ENCODE measurements around the gene HS6ST3.
"Not testable (repeated sequence)": the region's sequence is repeated elsewhere in the genome, so short reads cannot be mapped to it uniquely, and the experiment has no call there.

HS6ST3 gene

DNA sequence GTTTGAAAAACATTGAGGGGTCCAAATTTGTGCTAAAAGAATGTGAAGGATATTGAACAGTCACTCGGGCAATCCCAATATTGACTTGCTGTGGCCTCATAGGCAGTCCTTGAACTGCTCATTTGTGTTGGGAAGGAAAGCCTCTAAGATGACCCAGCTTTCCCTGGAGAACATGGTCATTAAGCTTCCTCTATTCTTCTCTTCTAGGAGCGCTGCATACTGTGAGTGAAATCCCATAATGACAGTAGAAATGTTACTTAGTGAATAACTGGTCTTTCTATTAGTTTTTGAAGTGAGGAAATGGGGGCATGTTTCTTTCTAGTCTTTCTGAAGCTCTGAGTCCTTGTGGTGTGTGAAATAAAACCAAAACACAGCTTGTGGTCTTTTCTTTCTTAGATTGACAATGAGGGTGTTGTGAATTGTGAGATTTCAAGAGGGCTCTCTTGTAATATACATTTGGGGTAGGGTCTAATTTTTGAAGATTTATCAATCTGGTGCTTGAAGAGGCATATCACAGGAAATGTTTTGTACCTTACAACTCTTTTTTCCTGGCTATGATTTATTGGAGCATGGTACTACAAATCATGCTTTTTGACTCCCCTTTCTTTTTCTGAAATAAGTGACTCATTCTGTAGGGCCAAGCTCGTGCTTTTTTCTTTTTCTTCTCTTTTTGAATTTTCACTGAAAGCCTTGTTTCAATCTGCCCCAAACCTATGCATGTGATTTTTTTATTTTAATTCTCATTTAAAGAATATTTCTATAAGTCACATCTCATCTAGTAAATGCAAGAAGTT is 653.6 kb downstream of the HS6ST3 start:
- no peak for DNase-seq (ENCODE audit: low read depth)

DNA sequence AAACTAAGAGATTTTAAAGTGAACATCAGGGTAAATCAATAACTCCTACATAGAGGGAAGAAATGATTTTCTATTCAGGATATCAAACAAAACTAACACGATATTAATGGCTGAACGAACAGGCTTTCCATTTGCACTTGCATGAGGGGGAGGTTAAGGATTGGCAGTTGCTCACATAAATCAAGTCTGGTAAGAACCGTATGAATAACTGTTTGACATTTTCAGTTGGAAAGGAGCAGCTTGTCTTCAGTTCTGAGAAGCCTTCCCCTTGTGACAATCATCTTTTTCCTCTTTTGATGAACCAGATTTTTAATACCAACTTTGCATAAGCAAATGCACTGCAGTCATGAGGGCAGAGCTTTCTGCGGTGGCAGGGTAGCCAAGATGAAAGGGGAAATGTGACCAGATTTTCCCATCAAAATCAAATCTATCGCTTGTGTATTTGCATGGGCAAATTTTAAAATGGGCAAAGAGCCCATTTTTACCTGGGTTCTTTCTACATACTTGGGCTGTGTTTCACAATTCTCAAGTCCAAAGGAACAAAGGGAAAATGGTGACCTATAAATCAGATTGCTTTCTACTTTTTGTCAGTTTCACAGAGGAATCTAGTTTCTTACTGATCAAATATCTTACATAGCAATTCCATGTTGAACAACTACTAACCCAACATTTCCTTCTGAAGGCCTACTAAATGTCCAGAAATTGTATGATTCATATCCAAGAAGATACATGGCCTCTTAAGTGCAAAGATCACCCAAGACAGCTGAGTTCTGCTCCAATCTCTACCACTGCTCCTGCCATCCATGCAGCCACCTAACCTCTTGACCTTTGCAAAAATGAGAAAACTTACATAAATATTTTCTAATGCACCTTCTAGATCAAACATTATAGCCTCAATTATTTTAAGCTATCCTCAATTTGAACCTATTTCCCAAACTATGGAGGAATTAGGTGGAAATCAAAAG is 654.7 kb downstream of the HS6ST3 start:
- no peak for DNase-seq (ENCODE audit: low read depth)

DNA sequence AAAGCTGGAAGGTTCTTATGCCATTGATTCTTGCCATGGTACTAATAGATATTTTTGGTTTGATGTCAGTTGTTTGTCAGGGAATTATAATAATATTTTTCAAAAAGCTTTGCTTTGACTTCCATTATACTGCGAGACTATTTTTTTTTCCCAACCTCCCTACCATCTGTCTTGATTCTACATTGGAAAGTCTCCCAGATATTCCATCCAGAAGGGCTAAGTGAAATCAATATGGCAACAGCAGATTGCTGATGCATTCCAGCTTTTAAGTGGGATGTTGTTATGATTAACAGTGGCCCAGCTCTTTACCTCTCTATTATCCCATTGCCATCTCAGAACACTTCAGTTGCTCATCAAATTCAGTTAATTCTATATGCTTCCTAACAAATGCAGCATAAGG is 657.0 kb downstream of the HS6ST3 start:
- DNase-seq (ENCODE audit: low read depth): no peak

DNA sequence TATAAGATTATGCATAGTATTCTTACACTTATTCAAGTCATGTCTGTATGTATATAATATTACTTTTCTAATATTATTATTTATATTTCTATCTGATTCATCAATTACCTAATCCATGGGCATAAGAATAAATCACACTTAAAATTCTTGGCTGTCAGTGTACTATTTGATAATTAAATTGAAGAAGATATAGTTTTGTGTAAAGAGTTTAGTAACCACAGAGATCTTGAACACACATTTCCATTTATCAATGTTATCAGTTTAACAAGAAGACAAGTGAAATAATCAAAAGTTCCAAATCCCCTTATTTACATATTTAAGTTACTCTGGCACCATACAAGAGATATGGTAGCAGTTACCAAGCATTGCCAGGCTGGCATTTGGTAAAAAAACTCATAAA is 659.9 kb downstream of the HS6ST3 start:
- no peak for DNase-seq (ENCODE audit: low read depth)

DNA sequence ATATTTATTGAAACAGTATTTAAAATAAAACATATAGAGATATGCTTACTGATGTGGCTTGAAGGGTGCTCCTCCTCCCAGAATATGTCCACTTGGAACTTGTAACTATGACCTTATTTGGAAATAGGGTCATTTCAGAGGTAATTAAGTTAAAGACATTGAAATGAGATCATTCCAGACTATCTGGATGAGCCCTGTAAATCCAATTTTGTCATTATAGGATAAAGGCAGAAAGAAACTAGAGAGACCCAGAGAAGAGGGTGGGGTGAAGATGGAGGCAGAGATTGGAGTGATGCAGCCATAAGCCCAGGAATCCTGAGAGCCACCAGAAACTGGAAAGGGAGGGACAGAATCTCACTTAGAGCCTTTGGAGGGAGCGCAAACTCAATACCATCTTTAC is 661.2 kb downstream of the HS6ST3 start:
- DNase-seq (ENCODE audit: low read depth): no peak

DNA sequence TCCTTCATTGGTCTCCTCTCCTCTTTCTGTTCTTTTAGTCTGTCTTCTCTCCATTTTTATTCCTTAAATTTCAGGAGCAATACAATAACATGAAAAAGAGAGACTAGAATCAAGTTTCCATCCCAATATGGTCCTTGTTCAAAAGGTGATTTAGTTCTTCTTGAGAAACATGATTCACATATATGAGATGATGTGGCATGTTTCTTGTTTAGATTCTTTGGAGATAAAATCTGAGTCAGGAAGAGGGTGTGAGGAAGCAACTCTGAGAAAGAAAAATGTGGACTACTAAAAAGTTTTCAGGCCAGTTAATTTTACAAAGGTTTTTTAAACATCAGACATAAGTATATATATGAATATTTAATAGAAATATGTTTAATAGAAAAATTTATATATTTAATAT is 673.0 kb downstream of the HS6ST3 start:
- DNase-seq (ENCODE audit: low read depth): no peak

DNA sequence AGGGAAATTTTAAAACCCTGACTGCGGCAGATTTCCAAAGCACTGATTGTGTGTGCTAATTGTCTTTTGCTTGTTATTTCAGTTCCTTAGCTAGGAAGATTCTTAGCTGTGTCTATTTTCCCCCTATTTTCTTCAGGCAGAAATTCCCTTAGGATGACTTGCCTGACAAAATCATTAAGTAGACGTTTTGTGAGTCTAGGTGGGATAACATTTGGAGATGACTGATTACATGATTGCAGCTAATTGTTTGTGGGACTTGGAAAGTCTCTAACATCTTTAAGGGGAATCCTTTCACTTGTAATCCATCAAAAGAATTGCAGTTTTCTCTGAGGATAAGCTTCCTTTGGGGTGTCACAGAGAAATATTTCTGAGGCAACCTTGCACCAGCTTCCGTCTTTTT is 676.4 kb downstream of the HS6ST3 start:
- DNase-seq (ENCODE audit: low read depth): no peak

DNA sequence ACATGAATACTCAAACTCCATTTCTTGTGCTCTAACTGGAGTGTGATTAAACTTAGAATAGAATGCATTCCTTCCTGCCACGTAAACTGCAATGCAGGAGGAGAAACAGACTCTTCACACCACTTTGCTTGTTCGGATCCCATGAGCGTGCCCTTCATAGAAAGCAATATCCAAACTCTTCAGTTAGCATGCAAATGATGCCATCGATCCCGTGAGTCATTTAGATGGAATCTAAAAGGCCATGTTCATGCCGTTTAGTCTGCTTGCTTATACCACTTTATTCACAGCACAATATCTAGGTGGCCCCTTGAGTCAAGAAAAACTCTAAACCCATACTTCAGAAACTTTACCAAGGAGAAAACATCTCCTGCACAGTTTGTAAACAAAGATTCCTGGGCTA is 678.6 kb downstream of the HS6ST3 start:
- DNase-seq (ENCODE audit: low read depth): no peak

DNA sequence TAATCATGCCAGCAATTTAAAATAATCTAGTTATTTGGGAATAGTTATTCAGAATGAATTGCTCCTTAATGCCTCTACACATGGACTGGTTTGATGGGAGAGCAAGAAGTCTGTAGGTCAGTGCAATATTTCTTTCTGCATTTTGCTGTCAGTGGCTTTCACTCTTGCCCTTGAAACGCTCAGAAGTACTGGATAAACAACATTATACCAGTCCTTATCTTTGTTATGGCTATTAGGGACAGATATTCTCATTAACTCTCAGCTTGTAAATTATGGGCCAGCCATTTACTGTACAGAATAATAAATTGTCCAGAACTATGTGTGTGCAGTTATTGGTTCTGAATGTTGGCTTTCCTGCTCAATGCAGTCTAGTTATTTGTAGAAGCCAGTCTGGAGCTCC is 680.0 kb downstream of the HS6ST3 start:
- DNase-seq (ENCODE audit: low read depth): no peak

DNA sequence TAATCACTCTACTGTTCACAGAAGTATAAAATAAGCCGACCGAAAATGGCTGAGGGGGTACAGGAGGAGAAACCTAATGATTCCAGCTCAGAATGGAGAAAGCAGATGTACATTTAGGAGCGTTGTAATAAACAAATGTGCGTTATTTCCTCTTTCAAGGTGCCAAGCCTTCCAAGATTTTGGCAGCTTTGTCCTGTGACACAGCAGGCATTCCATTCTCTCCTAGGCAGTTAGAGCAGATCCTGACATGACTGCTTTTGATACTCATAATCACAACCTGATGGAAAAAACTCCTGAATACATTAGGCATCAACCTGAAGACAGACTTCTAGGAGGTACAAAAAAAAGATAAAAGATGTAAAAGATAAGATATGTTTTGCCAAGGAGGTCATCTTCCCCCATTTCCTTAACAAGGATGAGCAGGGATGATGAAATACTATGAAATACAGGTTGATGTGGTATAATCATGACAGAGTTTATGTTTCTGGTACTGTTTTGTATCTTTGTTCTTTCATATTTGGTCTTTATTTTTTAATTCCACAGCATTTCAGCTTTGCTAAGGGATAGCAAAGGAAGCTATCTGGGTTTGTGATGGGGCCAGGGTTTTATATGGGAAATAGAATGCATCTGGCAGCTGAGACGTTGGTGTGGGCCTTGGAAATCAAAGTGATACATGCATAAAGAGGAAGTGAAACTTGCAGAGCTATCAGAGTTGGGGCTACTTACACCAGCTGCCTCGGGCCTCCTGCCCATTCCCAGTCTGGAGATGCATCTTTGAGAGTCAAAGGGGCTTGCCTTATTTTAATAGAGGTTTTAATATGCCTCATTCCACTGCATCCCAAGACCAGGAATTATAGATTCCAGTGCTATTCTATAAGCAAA is 681.8 kb downstream of the HS6ST3 start:
- DNase-seq (ENCODE audit: low read depth): peak; percentile 10

DNA sequence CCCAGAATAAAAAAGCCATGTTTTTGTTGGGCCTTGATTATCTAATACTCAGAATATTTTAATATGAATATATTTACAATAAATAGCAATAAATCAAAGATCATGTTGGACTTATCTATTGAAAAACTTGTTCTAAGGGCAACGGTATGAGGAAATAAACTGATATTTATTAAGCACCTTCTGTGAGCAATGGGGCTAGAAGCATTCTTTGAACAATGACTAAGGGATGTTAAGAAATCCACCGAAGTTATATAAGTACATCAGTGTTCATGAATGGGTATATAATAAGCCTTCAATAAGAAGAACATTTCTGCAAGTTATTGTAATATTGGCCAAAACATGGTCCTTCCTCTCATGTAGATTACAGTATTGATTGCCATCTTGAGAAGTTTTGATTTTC is 682.5 kb downstream of the HS6ST3 start:
- DNase-seq (ENCODE audit: low read depth): no peak

DNA sequence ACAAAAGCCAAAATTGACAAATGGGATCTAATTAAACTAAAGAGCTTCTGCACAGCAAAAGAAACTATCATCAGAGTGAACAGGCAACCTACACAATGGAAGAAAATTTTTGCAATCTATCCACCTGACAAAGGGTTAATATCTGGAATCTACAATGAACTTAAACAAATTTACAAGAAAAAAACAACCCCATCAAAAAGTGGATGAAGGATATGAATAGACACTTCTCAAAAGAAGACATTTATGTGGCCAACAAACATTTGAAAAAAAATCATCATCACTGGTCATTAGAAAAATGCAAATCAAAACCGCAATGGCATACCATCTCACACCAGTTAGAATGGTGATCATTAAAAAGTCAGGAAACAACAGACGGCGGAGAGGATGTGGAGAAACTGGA is 688.4 kb downstream of the HS6ST3 start:
- not testable (repeated sequence) for DNase-seq (ENCODE audit: low read depth)

DNA sequence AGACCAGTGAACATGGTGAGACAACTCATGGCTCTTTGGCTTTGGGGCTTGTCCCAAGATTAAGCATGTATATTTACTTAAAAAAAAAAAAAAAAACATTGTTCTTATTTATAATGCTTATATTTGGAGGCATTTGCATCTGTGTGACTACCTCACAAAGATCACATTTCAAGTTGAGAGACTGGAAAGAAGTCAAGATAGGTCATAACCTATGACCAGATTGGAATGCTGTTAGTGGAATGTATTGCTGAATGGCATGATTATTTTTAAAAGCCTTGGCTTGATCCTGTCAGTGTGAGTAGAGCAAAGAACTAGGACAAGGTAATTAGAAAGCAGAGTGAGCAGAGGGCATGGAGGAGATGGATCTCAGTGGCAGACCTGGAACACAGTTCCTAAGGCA is 689.8 kb downstream of the HS6ST3 start:
- DNase-seq (ENCODE audit: low read depth): peak; percentile 21

DNA sequence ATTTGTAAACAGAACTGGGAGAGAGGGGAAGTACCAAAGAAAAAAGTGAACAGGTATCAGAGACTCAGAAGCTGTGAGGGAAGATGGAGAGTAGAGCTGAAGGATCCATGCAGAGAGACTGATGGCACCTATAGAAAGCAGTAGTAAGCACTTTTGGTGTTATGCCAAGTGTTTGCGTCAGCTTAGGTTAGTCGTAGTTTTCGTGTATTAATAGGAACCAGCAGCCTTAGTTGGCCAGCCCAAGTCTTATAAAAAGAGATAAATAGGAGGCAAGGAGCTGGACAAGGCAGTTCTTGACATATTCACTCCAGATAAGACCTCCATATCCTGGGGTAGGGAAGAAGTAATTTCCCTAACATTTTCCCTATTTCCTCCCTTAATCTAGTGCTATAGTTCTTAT is 690.2 kb downstream of the HS6ST3 start:
- peak; percentile 38 for DNase-seq (ENCODE audit: low read depth)

DNA sequence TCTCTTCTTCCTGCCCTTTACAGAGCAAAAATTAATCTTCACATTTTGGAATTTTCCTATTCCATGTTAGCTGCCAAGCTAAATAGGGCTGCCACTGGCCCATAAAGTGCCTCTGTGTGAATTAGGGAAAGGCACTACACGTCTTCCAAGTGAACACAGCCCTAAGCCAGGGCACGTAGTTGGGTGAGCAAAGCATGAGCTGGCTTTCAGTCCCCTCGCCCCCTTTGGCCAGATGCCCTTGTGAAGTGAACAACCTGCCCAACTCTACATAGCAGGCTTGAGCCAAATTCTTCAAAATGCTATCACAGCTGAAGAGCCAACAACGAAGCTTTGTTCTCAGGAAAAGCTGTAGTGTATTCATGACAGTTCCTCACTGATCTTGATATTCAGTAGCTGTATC is 691.2 kb downstream of the HS6ST3 start:
- no peak for DNase-seq (ENCODE audit: low read depth)

DNA sequence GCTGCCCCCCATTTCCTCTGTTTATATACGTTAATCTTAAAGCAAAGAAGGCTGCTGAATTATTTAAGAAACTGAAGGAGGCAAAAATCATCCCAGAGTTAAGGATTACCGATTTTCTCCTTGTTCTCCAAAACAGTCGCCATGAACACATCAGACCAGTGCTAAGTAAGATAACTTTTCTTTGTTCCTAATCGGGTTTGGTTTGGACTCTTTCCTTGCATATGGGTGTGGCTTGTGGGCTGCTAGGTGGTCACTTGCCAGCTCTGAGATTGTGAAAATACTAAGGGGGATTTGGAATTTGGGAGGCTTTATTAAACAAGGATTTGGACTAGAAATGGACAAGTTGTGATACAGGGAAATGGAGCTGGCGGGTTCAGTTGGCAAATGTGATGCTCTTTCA is 692.3 kb downstream of the HS6ST3 start:
- DNase-seq (ENCODE audit: low read depth): no peak

DNA sequence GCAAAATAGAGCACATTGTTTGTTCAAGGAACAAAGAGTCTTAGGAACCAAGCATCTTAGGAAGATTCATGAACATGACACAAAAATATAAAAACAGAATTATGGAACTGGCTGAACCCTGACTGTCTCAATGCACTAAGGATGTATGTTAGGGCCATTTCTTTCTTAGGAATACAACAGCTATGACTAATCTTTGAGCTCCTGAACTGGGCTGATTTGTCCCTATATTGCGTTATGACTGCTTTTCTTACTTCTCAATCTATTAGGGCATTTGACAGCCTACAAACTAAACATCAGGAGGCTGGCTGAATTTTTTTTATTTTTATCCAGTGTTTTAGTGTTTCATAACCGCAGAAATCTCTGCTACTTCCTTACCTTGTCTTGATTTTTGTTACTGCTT is 693.1 kb downstream of the HS6ST3 start:
- no peak for DNase-seq (ENCODE audit: low read depth)

DNA sequence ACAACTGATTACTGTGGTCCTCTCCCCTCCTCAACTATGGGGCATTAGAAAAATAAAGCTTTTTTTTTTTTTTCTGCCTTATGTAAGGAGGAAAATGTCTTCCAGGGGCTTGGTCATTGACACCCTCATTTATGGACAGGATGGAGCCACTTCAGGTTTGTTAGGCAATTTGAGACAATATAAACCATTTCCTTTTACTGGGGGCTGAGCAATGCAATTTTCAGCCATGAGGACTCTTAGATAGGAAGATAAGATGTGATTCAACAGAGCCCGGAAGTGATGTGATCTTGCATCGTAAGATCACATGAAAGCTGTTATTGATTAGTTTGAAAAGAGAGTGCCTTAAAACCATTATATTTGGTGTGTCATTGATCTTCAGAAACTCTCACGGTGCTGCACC is 693.6 kb downstream of the HS6ST3 start:
- no peak for DNase-seq (ENCODE audit: low read depth)

DNA sequence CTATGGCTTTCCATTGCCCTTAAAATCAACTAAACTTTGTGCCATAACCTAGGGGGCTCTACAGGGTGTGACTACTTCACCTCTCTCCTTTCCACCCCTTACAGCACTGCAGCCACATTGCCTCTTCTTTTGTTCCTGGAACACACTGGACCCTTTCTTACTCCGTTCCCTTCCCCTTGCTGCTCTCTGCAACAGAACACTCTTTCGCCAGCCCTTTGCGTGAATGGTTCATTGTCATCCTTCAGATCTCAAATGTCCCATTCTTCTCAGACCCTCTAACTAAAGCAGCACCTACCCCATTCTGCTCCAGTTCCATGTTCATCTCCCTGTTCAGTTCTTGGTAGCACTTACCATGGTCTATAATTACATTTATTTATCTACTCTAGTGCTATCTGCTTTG is 696.1 kb downstream of the HS6ST3 start:
- DNase-seq (ENCODE audit: low read depth): no peak

DNA sequence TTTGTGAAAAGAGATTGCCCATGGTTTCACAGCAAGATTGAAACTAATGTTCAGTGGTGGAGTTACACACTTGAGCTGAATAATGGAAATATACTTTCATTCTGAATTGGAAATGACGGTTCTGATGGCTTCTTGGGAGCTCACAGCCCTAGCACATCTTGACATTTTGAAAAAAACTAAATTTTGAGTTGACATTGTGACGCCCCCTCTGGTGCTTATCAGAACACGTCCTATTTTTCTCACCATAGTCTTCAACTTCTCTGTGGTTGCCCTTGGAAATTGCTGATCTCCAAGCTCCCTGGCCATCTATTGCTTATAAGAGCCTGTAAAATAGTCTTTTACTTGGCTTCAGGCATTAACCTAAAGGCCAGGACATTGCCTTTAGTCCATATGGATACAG is 702.3 kb downstream of the HS6ST3 start:
- no peak for DNase-seq (ENCODE audit: low read depth)

DNA sequence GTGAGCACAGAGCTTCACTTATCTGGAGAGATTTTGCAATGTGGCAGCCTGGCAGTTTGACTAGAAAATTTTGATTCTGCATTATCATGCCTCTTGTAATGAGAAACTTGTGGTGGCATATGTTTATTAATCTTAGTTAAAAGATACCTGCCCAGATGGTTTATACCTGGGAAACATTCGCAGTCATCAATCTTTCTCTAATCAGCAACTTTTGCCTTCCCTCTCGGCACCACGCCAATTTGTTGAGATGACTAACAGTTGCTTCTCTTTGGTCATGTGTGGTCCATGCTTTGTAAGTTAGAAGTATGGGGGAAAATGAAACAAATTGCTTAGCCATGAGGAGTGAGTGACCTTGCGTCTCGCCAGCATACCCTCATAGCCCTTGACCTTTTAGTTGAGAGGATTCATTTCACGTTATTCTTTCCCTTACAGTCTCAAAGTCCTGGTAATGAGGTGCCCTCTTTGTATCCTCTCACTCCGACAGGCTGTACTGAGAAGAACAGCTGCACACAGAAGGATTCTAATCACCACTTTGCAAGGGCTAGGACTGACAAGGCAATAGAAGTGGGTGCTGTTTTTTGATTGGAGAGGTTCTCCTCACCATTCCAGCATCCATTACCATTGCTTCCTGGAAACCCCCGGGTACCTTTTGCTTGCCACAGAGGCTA is 703.0 kb downstream of the HS6ST3 start:
- no peak for DNase-seq (ENCODE audit: low read depth)

DNA sequence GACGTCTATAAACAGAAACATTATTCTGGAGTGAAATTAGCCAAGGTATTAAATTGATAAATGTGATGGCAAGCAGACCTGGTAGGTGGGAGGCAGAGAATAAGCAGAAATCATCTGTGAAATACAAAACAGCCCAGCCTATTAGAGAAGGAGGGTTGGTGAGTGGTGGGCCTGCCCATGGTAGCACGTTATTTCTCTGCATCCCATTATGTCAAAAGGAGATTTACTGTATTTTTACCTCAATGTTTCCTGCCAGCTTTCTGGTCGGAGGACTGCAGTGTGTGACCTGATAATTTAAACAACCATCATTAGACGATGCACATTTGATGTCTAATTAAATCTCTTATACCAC is 703.5 kb downstream of the HS6ST3 start:
- DNase-seq (ENCODE audit: low read depth): no peak

Measured in fibroblast of the conjunctiva (primary cell).